K562 (cell line): Measurements from ENCODE around the gene INSM1. TPM values are rescaled to one million over a fixed set of nuclear protein-coding genes. Genes with fewer than 3 reads are reported as not detected.

Experiments
- ATAC-seq: fragments of 200-7000 bp; cut with Tn5 transposase; 3 replicates; pipeline ENCODE4 v1.9.1; 2020; ENCODE audit warnings: moderate library complexity
- BruUV-seq: library from RNA; stranded (reverse); fragments of 400-500 nt; replicated peaks from 2 replicates; lab custom pipeline; 2021; lab: Mats Ljungman, UMichigan
- CTCF ChIA-PET: fragments of 300-600 bp; formaldehyde crosslinking; extraction: SDS; loops from one replicate; lab custom pipeline; 2021; ENCODE audit warnings: low intra/inter-chr PET ratio; lab: Yijun Ruan, JAX
- POLR2A ChIA-PET: fragments of 300-600, 350-650 bp; sonication (Branson Sonifier 250); formaldehyde crosslinking; extraction: SDS; loops from one replicate; lab custom pipeline; 2021; ENCODE audit warnings: antibody characterized with exemption, inconsistent platforms; lab: Yijun Ruan, JAX
- DNase-seq, 4 experiments: peaks; one replicate each; pipeline versions ENCODE4 v3.0.0 to v3.0.0-alpha.2; 2011 to 2018; ENCODE audit warnings: low spot score in 3 of 4, mixed read lengths in 3 of 4; ENCODE audit errors: extremely low read depth in 1 of 4
- FAIRE-seq: peaks from 2 replicates; lab custom pipeline; 2011; peaks lifted over from hg19 to GRCh38; lab: Jason Lieb, UNC
- H2AFZ ChIP-seq: 2 replicates; pipeline ENCODE4 v1.6.0; 2011; ENCODE audit warnings: low read depth, low read length, control low read depth, inconsistent platforms
- H3K27ac ChIP-seq: fragments of 200-600 bp; 3 replicates; pipeline ENCODE4 v1.8.0; 2011; ENCODE audit warnings: low read depth, mild to moderate bottlenecking, control low read depth, inconsistent platforms, low read length, moderate library complexity, mixed read lengths; ENCODE audit errors: extremely low read depth
- H3K27me3 ChIP-seq, 2 experiments: fragments of 300-600 bp in 1 of 2; 2 replicates in 1 of 2; 3 replicates in 1 of 2; pipeline versions ENCODE4 v1.6.0 to v1.8.0; 2011; ENCODE audit warnings: inconsistent platforms in 2 of 2, low read length in 2 of 2, mild to moderate bottlenecking in 1 of 2, mixed read lengths in 1 of 2, moderate library complexity in 1 of 2; ENCODE audit not compliant: control insufficient read depth in 2 of 2, insufficient read depth in 2 of 2
- H3K36me3 ChIP-seq: fragments of 300-600 bp; 3 replicates; pipeline ENCODE4 v1.8.0; 2011; ENCODE audit warnings: mild to moderate bottlenecking, low read length, inconsistent platforms; ENCODE audit not compliant: control insufficient read depth, insufficient read depth
- H3K4me1 ChIP-seq, 2 experiments: fragments of 200-600 bp in 1 of 2; replicated peaks in 1 of 2; 2 replicates in 1 of 2; 3 replicates in 1 of 2; pipeline versions ENCODE4 v1.5.1 to v1.8.0; 2011; ENCODE audit warnings: inconsistent platforms in 2 of 2, low read length in 2 of 2, mild to moderate bottlenecking in 1 of 2, mixed read lengths in 1 of 2, moderate library complexity in 1 of 2; ENCODE audit not compliant: control insufficient read depth in 2 of 2, insufficient read depth in 2 of 2
- H3K4me2 ChIP-seq: 2 replicates; pipeline ENCODE4 v1.6.1; 2011; ENCODE audit warnings: low read length, control low read depth, inconsistent platforms, mixed read lengths; ENCODE audit not compliant: insufficient read depth
- H3K4me3 ChIP-seq: fragments of 200-600 bp; sonication (generic), shearing (Covaris generic); 2 replicates; pipeline ENCODE4 v1.5.1; 2016; ENCODE audit warnings: control low read depth, inconsistent platforms
- H3K79me2 ChIP-seq: fragments of 200-600 bp; 3 replicates; pipeline ENCODE4 v1.8.0; 2011; ENCODE audit warnings: low read length, inconsistent platforms; ENCODE audit not compliant: control insufficient read depth, insufficient read depth
- H3K9ac ChIP-seq, 2 experiments: 2 replicates each; pipeline versions ENCODE4 v1.6.0 to v1.6.1; 2011; ENCODE audit warnings: low read depth in 2 of 2, low read length in 2 of 2, control low read depth in 1 of 2, inconsistent platforms in 1 of 2, mild to moderate bottlenecking in 1 of 2, mixed read lengths in 1 of 2; ENCODE audit not compliant: insufficient read depth in 1 of 2
- H3K9me1 ChIP-seq: one replicate; pipeline ENCODE4 v1.6.0; 2011; ENCODE audit warnings: inconsistent platforms, mild to moderate bottlenecking, low read length, moderate library complexity; ENCODE audit not compliant: control insufficient read depth, insufficient read depth
- H3K9me3 ChIP-seq: replicated peaks from 2 replicates; pipeline ENCODE4 v1.5.1; 2011; ENCODE audit warnings: low read depth, low read length, inconsistent platforms; ENCODE audit not compliant: control insufficient read depth, insufficient read depth
- H4K20me1 ChIP-seq: replicated peaks from 2 replicates; pipeline ENCODE4 v1.6.1; 2011; ENCODE audit warnings: low read length, inconsistent platforms, mixed read lengths; ENCODE audit not compliant: control insufficient read depth, insufficient read depth
- CTCFL ChIP-seq: IDR thresholded peaks from 2 replicates; pipeline ENCODE4 v1.6.1; 2011; ENCODE audit warnings: borderline replicate concordance, low read depth, mild to moderate bottlenecking, moderate library complexity, low read length; ENCODE audit not compliant: insufficient read depth, poor library complexity, severe bottlenecking
- MAFF ChIP-seq: IDR thresholded peaks from 2 replicates; pipeline ENCODE4 v1.6.1; 2012; ENCODE audit warnings: low read length, improper control_type of control experiment
- MBD2 ChIP-seq: sonication (generic); IDR thresholded peaks from 2 replicates; pipeline ENCODE4 v1.6.1; 2016; ENCODE audit warnings: low read depth, borderline replicate concordance
- MXI1 ChIP-seq: IDR thresholded peaks from 2 replicates; pipeline ENCODE4 v1.6.1; 2011; ENCODE audit warnings: low read depth, mild to moderate bottlenecking, improper control_type of control experiment, low read length
- NFIX ChIP-seq: fragments of 250-450 bp; sonication (Bioruptor Pico); IDR thresholded peaks from 2 replicates; pipeline ENCODE4 v1.4.0; 2020; ENCODE audit warnings: low read depth, mild to moderate bottlenecking, moderate library complexity
- NR0B1 ChIP-seq: fragments of 450-650 bp; IDR thresholded peaks from one replicate; pipeline ENCODE4 v1.6.1; 2018; ENCODE audit warnings: mild to moderate bottlenecking, moderate library complexity; ENCODE audit not compliant: partially characterized antibody
- SRSF9 ChIP-seq: fragments of 200-400 bp; formaldehyde crosslinking; IDR thresholded peaks from 2 replicates; pipeline ENCODE4 v1.6.1; 2017; ENCODE audit warnings: low read depth, low read length, borderline replicate concordance
- SUPT5H ChIP-seq: fragments of 450-650 bp; IDR thresholded peaks from 2 replicates; pipeline ENCODE4 v1.6.1; 2016
- TBL1XR1 ChIP-seq, 2 experiments: IDR thresholded peaks; 2 replicates each; pipeline ENCODE4 v1.6.1; 2012; ENCODE audit warnings: improper control_type of control experiment in 2 of 2, low read length in 2 of 2, mild to moderate bottlenecking in 1 of 2
- THRB ChIP-seq: fragments of 450-650 bp; formaldehyde crosslinking; conservative IDR thresholded peaks from 2 replicates; pipeline ENCODE4 v1.4.0; 2022; ENCODE audit warnings: mild to moderate bottlenecking, missing genetic modification characterization
- U2AF2 ChIP-seq: fragments of 200-400 bp; formaldehyde crosslinking; optimal IDR thresholded peaks from 2 replicates; pipeline ENCODE3; 2017; ENCODE audit warnings: low read depth, mild to moderate bottlenecking, low read length
- VEZF1 ChIP-seq: fragments of 200-800 bp; sonication (Bioruptor generic); IDR thresholded peaks from 2 replicates; pipeline ENCODE4 v1.6.1; 2017; ENCODE audit warnings: missing genetic modification characterization, missing compliant biosample characterization
- ZNF431 ChIP-seq: sonication (generic); formaldehyde crosslinking; IDR thresholded peaks from 2 replicates; pipeline ENCODE4 v1.8.0; 2022; ENCODE audit warnings: mild to moderate bottlenecking, missing genetic modification reagents
- ZNF507 ChIP-seq: conservative IDR thresholded peaks from 2 replicates; pipeline ENCODE4 v1.6.1; 2017; ENCODE audit warnings: missing genetic modification characterization, missing compliant biosample characterization
- WGBS: fragments of 100-300 bp; shearing (Covaris generic); methylation state at CpG from one replicate; pipeline ENCODE4 v1.1.6; 2016; ENCODE audit warnings: low coverage, mixed read lengths; ENCODE audit not compliant: insufficient coverage; ENCODE audit errors: missing lambda C conversion rate; 5-methylcytosine and 5-hydroxymethylcytosine counted together
- in situ Hi-C: fragments of 300-500 bp; cut with MboI; formaldehyde crosslinking; loops from 4 replicates; pipeline ENCODE4 v1.15.0; 2018; ENCODE audit warnings: inconsistent platforms, mixed read lengths
- intact Hi-C: fragments of 100-400 bp; cut with micrococcal nuclease; formaldehyde crosslinking; loops from 2 replicates; pipeline ENCODE4 v1.14.2; 2022
- polyA plus RNA-seq, 8 experiments: library from polyadenylated mRNA; depleted of rRNA in 4 of 8; stranded (reverse) in 5 of 8; unstranded in 3 of 8; fragments of >200 nt; fragmentation: Nextera tagmentation in 2 of 8; fragmentation: Illumina TruSeq in 1 of 8; extraction: Ambion mirVana in 2 of 8; extraction: Trizol in 1 of 8; gene quantifications; 2 replicates each; pipeline versions ENCODE4 v1.2.1 to v1.2.3, GENCODE V29; 2011 to 2014; ENCODE audit warnings: inconsistent platforms in 1 of 8, missing spikeins in 1 of 8
- total RNA-seq, 7 experiments: library from RNA; depleted of rRNA in 6 of 7; stranded (reverse); fragments of >200 nt in 6 of 7; fragmentation: Illumina TruSeq in 2 of 7; extraction: Trizol in 2 of 7; gene quantifications; 2 replicates each; pipeline versions ENCODE4 v1.2.1 to v1.2.3, GENCODE V29; 2011 to 2021; ENCODE audit warnings: low replicate concordance in 1 of 7

Gene INSM1
- total and polyA plus RNA-seq, 9 of the 15 experiments (the other 6 are each of a cell fraction or from before 2014, with no cell fraction given), result not detected

GRCh38 chr20:20344476-20344875 lies 23.4 kb upstream of the INSM1 start:
- H3K79me2 ChIP-seq, result no peaks in the 10 kb centered on the region
- H3K9ac ChIP-seq, result no peak overlapping the region
- BruUV-seq, result no TSS peak
- intact Hi-C loops (no loop called here), in situ Hi-C loops (no loop called here)
- H3K4me2 ChIP-seq, result no peak overlapping the region
- H3K36me3 ChIP-seq, result no peaks in the 10 kb centered on the region
- no peaks in the 10 kb centered on the region for H3K4me1 ChIP-seq
- ChIA-PET POLR2A (no interaction called here), CTCF (no interaction called here)
- TF ChIP-seq NFIX (no peak), ZNF507 (tag) (no peak), U2AF2 (no peak), NR0B1 (no peak), MXI1 (no peak), MBD2 (no peak), SUPT5H (no peak), CTCFL (no peak), SRSF9 (no peak), VEZF1 (CRISPR knock-in tag) (no peak), THRB (no peak), MAFF (no peak), TBL1XR1 (IDR thresholded peaks at IDR 0.05; ENCODE audit: low read length in 2 of 2) (no peak), ZNF431 (CRISPR knock-in tag) (no peak)
- 0% methylated on average over 4 of the region's 4 CpGs for WGBS
- H3K9me3 ChIP-seq, result no peaks in the 10 kb centered on the region
- FAIRE-seq (no peak), DNase-seq (no peak), ATAC-seq (no peak)
- no peak overlapping the region for H3K4me3 ChIP-seq
- no peaks in the 10 kb centered on the region for H4K20me1 ChIP-seq
- no peak overlapping the region for H3K27ac ChIP-seq
- peaks cover 0 to 8% of the 10 kb centered on the region in 2 experiments; a peak in 1 of 5 replicates for H3K27me3 ChIP-seq
- H2AFZ ChIP-seq, result no peak overlapping the region
- no peaks in the 10 kb centered on the region for H3K9me1 ChIP-seq
